ENCODE measurements around the gene ABHD15.

ABHD15 gene

DNA sequence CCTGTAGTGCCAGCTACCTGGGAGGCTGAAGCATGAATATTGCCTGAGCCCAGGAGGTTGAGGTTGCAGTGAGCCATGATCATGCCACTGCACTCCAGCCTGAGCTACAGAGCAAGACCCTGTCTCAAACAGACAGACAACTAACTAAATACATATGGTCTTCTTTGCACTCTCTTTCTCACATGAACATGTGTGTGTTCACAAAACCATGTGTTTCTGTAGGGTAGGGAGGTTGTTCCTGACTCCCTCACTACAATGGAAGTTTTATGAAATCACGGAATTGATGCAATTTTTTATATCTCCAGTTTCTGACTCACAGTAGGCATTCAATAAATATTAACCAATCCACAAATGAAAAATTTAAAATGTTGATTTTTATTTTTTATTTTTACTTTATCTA, 48.5 kb downstream of the ABHD15 start:
- DNase-seq (ENCODE audit: low spot score) = no peak

DNA sequence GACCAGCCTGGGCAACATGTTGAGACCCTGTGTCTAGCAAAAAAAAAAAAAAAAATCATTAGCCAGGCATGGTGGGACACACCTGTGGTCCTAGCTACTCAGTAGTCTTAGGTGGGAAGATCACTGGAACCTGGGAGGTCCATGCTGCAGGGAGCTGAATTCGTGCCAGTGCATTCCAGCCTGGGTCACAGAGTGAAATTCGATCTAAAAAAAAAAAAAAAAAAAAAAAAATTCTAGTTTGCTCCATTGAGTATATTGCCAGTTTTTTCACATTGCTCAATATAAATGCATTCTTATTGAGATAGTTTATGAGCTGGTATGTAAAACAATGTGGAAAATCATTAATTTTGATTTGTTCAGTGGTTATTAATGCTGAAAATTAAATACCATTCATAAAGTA, 52.0 kb downstream of the ABHD15 start:
- no peak for DNase-seq (ENCODE audit: low spot score)

DNA sequence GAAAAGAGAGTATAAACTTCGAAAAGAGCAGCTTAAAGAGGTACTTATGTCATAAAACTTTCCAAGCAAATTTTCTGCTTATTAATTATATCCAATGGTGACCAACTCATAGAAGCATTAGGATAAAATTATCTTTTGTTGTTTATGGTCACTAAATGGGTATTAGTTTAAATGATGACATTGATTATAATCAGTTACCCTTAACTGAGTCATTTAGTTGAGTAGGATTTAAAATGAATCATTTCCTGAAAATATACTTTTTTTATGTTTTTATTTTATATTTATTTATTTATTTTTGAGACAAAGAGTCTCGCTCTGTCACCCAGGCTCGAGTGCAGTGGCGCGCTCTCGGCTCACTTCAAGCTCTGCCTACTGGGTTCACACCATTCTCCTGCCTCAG, 55.9 kb downstream of the ABHD15 start:
- DNase-seq (ENCODE audit: low spot score) = no peak
